ENCODE results near the gene BCS1L.

Gene BCS1L

DNA sequence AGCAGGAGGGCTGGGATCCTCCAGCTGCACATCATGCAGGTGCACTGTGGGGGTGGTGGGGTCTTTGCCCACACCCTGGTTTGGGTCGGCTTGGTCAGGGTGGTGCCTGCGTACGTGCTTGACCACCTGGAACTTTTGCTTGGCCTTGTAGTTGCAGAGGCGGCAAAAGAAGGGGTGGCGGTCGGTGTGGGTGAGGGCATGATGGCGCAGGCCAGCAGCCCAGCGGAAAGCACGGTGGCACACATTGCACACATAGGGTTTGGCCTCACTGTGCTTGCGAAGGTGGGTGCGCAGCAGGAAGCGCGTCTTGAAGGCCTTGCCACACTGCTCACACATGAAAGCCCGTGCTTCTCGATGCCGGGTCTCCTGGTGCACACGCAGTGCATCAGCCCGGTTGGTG lies 21.1 kb upstream of the BCS1L start:
- no peaks in the 10 kb centered on the region for H3K27me3 ChIP-seq (ENCODE audit: insufficient read depth, poor library complexity, severe bottlenecking)
- no peak overlapping the region for H3K27ac ChIP-seq (replicated peaks)
- no peak for DNase-seq (ENCODE audit: low read depth in 1 of 2, low spot score in 1 of 2)
- TF ChIP-seq GABPA (IDR thresholded peaks at IDR 0.05; ENCODE audit: low read depth), result no peak
- TF ChIP-seq, protein P1, sequence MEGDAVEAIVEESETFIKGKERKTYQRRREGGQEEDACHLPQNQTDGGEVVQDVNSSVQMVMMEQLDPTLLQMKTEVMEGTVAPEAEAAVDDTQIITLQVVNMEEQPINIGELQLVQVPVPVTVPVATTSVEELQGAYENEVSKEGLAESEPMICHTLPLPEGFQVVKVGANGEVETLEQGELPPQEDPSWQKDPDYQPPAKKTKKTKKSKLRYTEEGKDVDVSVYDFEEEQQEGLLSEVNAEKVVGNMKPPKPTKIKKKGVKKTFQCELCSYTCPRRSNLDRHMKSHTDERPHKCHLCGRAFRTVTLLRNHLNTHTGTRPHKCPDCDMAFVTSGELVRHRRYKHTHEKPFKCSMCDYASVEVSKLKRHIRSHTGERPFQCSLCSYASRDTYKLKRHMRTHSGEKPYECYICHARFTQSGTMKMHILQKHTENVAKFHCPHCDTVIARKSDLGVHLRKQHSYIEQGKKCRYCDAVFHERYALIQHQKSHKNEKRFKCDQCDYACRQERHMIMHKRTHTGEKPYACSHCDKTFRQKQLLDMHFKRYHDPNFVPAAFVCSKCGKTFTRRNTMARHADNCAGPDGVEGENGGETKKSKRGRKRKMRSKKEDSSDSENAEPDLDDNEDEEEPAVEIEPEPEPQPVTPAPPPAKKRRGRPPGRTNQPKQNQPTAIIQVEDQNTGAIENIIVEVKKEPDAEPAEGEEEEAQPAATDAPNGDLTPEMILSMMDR (IDR thresholded peaks at IDR 0.05; ENCODE audit: insufficient read depth, low read length), result no peak
- TF ChIP-seq, protein P2, sequence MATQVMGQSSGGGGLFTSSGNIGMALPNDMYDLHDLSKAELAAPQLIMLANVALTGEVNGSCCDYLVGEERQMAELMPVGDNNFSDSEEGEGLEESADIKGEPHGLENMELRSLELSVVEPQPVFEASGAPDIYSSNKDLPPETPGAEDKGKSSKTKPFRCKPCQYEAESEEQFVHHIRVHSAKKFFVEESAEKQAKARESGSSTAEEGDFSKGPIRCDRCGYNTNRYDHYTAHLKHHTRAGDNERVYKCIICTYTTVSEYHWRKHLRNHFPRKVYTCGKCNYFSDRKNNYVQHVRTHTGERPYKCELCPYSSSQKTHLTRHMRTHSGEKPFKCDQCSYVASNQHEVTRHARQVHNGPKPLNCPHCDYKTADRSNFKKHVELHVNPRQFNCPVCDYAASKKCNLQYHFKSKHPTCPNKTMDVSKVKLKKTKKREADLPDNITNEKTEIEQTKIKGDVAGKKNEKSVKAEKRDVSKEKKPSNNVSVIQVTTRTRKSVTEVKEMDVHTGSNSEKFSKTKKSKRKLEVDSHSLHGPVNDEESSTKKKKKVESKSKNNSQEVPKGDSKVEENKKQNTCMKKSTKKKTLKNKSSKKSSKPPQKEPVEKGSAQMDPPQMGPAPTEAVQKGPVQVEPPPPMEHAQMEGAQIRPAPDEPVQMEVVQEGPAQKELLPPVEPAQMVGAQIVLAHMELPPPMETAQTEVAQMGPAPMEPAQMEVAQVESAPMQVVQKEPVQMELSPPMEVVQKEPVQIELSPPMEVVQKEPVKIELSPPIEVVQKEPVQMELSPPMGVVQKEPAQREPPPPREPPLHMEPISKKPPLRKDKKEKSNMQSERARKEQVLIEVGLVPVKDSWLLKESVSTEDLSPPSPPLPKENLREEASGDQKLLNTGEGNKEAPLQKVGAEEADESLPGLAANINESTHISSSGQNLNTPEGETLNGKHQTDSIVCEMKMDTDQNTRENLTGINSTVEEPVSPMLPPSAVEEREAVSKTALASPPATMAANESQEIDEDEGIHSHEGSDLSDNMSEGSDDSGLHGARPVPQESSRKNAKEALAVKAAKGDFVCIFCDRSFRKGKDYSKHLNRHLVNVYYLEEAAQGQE (IDR thresholded peaks at IDR 0.05; ENCODE audit: insufficient replicate concordance, low read depth), result no peak
- TF ChIP-seq POLR2AphosphoS5 (IDR thresholded peaks at IDR 0.05; ENCODE audit: low read depth), result no peak
- no peak for TF ChIP-seq SPI1 (IDR thresholded peaks at IDR 0.05; ENCODE audit: borderline replicate concordance, low read depth)
- no peak overlapping the region for H3K4me3 ChIP-seq (replicated peaks; ENCODE audit: insufficient read depth, low read length)

DNA sequence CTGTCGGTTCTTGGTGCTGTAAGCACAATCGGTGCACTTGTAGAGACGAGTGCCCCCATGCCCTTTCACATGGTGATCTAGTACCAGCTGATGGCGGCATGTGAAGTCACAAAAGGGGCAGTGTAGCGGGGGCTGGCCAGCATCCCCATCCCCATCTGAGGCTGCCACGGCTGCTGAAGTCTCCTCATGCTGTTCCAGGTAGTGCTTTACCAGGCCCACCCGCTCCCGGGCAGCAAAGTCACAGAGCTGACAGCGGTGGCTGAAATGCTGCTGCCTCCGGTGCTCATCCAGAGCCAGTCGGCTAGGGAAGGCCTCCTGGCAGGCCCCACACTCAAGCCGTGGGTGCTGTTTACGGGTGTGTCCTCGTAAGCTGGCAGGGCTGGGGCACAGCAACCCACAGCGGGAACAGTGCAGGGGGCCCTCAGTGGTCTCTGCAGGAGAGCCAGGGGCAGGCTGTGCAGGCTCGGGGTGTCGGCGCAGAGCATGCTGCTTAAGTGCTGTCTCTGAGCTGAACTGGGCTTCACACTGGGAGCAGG lies 17.3 kb upstream of the BCS1L start:
- TF ChIP-seq, protein P2 (IDR thresholded peaks at IDR 0.05; ENCODE audit: insufficient replicate concordance, low read depth), result no peak
- TF ChIP-seq, protein P1 (IDR thresholded peaks at IDR 0.05; ENCODE audit: insufficient read depth, low read length), result no peak
- no peak for TF ChIP-seq GABPA (IDR thresholded peaks at IDR 0.05; ENCODE audit: low read depth)
- H3K27me3 ChIP-seq (ENCODE audit: insufficient read depth, poor library complexity, severe bottlenecking), result no peaks in the 10 kb centered on the region
- no peak overlapping the region for H3K27ac ChIP-seq (replicated peaks)
- no peak for DNase-seq (ENCODE audit: low read depth in 1 of 2, low spot score in 1 of 2)
- no peak overlapping the region for H3K4me3 ChIP-seq (replicated peaks; ENCODE audit: insufficient read depth, low read length)

DNA sequence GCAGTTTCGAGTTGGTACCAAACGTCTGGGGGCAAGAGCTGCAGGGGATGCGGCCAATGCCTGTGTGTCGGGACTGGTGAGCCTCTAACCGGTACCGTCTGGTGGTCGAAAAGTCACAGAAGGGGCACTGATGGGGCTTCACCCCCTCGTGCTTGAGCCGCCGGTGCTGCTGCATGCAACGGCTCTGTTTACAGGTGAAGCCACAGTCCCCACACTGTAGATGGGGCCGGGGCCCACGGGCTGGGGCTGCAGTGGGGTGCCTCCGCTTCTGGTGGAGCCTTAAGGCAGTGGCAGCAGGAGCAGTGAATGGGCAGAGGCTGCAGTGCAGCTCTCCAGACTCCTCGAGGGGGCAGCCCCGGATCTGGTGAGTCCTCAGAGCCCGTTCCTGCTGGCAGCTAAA lies 16.7 kb upstream of the BCS1L start:
- H3K4me3 ChIP-seq (replicated peaks; ENCODE audit: insufficient read depth, low read length), result no peak overlapping the region
- no peaks in the 10 kb centered on the region for H3K27me3 ChIP-seq (ENCODE audit: insufficient read depth, poor library complexity, severe bottlenecking)
- no peak for DNase-seq (ENCODE audit: low read depth in 1 of 2, low spot score in 1 of 2)
- TF ChIP-seq, protein P1 (IDR thresholded peaks at IDR 0.05; ENCODE audit: insufficient read depth, low read length), result no peak
- TF ChIP-seq SPI1 (IDR thresholded peaks at IDR 0.05; ENCODE audit: borderline replicate concordance, low read depth), result no peak
- TF ChIP-seq, protein P2 (IDR thresholded peaks at IDR 0.05; ENCODE audit: insufficient replicate concordance, low read depth), result no peak
- TF ChIP-seq POLR2AphosphoS5 (IDR thresholded peaks at IDR 0.05; ENCODE audit: low read depth), result no peak
- TF ChIP-seq GABPA (IDR thresholded peaks at IDR 0.05; ENCODE audit: low read depth), result no peak
- H3K27ac ChIP-seq (replicated peaks), result no peak overlapping the region

All from HL-60 (cell line).